Endothelial cell of umbilical vein (primary cell): ENCODE data around the gene HOXD3. TPM values are rescaled to one million over a fixed set of nuclear protein-coding genes. Genes with fewer than 3 reads are reported as not detected.

Source experiments
- BruUV-seq: library from RNA; stranded (reverse); fragments of 400-500 nt; replicated peaks from 2 replicates; lab custom pipeline; 2021; lab: Mats Ljungman, UMichigan
- CTCF ChIA-PET: fragments of 300-600, 350-600 bp; sonication (Branson Sonifier 250); formaldehyde crosslinking; loops from one replicate; lab custom pipeline; 2021; ENCODE audit warnings: antibody characterized with exemption, inconsistent platforms; lab: Charles Lee
- POLR2A ChIA-PET: fragments of 300-600, 350-600 bp; sonication (Branson Sonifier 250); formaldehyde crosslinking; loops from one replicate; lab custom pipeline; 2021; ENCODE audit warnings: antibody characterized with exemption, inconsistent platforms; lab: Charles Lee
- DNase-seq: peaks from one replicate; pipeline ENCODE4 v3.0.0-alpha.2; 2011; ENCODE audit warnings: low read depth, low spot score
- FAIRE-seq: peaks from 2 replicates; lab custom pipeline; 2011; peaks lifted over from hg19 to GRCh38; lab: Jason Lieb, UNC
- H2AFZ ChIP-seq: 2 replicates; pipeline ENCODE4 v1.6.0; 2012; ENCODE audit warnings: low read depth, low read length, control low read depth, inconsistent platforms
- H3K27ac ChIP-seq: 2 replicates; pipeline ENCODE4 v1.5.1; 2011; ENCODE audit warnings: low read depth, mild to moderate bottlenecking, control low read depth, low read length, moderate library complexity; ENCODE audit not compliant: insufficient read depth
- H3K27me3 ChIP-seq, 2 experiments: 2 replicates each; pipeline versions ENCODE4 v1.6.0 to v1.6.1; 2011; ENCODE audit warnings: low read length in 2 of 2, mixed read lengths in 1 of 2; ENCODE audit not compliant: control insufficient read depth in 2 of 2, insufficient read depth in 2 of 2
- H3K36me3 ChIP-seq, 2 experiments: 2 replicates in 1 of 2; 3 replicates in 1 of 2; pipeline ENCODE4 v1.5.1; 2011; ENCODE audit warnings: low read length in 2 of 2, mild to moderate bottlenecking in 1 of 2, moderate library complexity in 1 of 2; ENCODE audit not compliant: control insufficient read depth in 2 of 2, insufficient read depth in 2 of 2; ENCODE audit errors: extremely low read depth in 1 of 2
- H3K4me1 ChIP-seq: 3 replicates; pipeline ENCODE4 v1.5.1; 2011; ENCODE audit warnings: mild to moderate bottlenecking, low read length; ENCODE audit not compliant: control insufficient read depth, insufficient read depth; ENCODE audit errors: extremely low read depth
- H3K4me2 ChIP-seq: 2 replicates; pipeline ENCODE4 v1.6.1; 2011; ENCODE audit warnings: low read length, control low read depth, mixed read lengths; ENCODE audit not compliant: insufficient read depth
- H3K4me3 ChIP-seq, 3 experiments: fragments of 200-600 bp in 1 of 3; sonication (generic), shearing (Covaris generic) in 1 of 3; replicated peaks in 1 of 3; 2 replicates each; pipeline ENCODE4 v1.5.1; 2011 to 2016; ENCODE audit warnings: control low read depth in 3 of 3, low read length in 3 of 3, mild to moderate bottlenecking in 2 of 3, inconsistent platforms in 1 of 3, low read depth in 1 of 3, moderate library complexity in 1 of 3; ENCODE audit not compliant: insufficient read depth in 1 of 3
- H3K79me2 ChIP-seq: 2 replicates; pipeline ENCODE4 v1.6.0; 2012; ENCODE audit warnings: low read length, inconsistent platforms; ENCODE audit not compliant: control insufficient read depth, insufficient read depth
- H3K9ac ChIP-seq: replicated peaks from 2 replicates; pipeline ENCODE3; 2011; ENCODE audit warnings: low read length, control low read depth; ENCODE audit not compliant: insufficient read depth; ENCODE audit errors: extremely low read depth
- H3K9me1 ChIP-seq: replicated peaks from 3 replicates; pipeline ENCODE4 v1.6.0; 2011; ENCODE audit warnings: mild to moderate bottlenecking, low read length; ENCODE audit not compliant: control insufficient read depth, insufficient read depth; ENCODE audit errors: extremely low read depth
- H3K9me3 ChIP-seq: replicated peaks from 2 replicates; pipeline ENCODE4 v1.5.1; 2012; ENCODE audit warnings: low read length, inconsistent platforms; ENCODE audit not compliant: control insufficient read depth, insufficient read depth
- H4K20me1 ChIP-seq: replicated peaks from 2 replicates; pipeline ENCODE3; 2011; ENCODE audit warnings: mild to moderate bottlenecking, low read length; ENCODE audit not compliant: control insufficient read depth, insufficient read depth; ENCODE audit errors: extremely low read depth
- EZH2 ChIP-seq: IDR thresholded peaks from 2 replicates; pipeline ENCODE4 v1.6.1; 2012; ENCODE audit warnings: borderline replicate concordance, low read depth, mild to moderate bottlenecking, moderate library complexity, low read length, inconsistent platforms; ENCODE audit not compliant: severe bottlenecking
- FOS ChIP-seq: IDR thresholded peaks from 2 replicates; pipeline ENCODE4 v1.6.1; 2011; ENCODE audit warnings: mild to moderate bottlenecking, low read length, moderate library complexity, borderline replicate concordance; ENCODE audit not compliant: insufficient read depth
- GATA2 ChIP-seq: IDR thresholded peaks from 2 replicates; pipeline ENCODE4 v1.7.0; 2011; ENCODE audit warnings: low read depth, mild to moderate bottlenecking, moderate library complexity, mixed read lengths, low read length; ENCODE audit not compliant: insufficient read length, insufficient read depth
- JUN ChIP-seq: IDR thresholded peaks from 2 replicates; pipeline ENCODE4 v1.6.1; 2011; ENCODE audit warnings: borderline replicate concordance, low read depth; ENCODE audit not compliant: insufficient read length, insufficient read depth
- MYC ChIP-seq: IDR thresholded peaks from one replicate; pipeline ENCODE4 v1.6.1; 2011; ENCODE audit warnings: mild to moderate bottlenecking, low read depth, low read length
- POLR2A ChIP-seq: IDR thresholded peaks from 2 replicates; pipeline ENCODE4 v1.6.1; 2012; ENCODE audit warnings: low read depth, mild to moderate bottlenecking, control low read depth, low read length
- POLR2AphosphoS5 ChIP-seq: IDR thresholded peaks from 2 replicates; pipeline ENCODE4 v1.6.1; 2012; ENCODE audit warnings: low read depth, mild to moderate bottlenecking, control low read depth, low read length, moderate library complexity; ENCODE audit not compliant: insufficient read depth
- dilution Hi-C: fragments of 300-500 bp; cut with MboI; formaldehyde crosslinking; loops from one replicate; pipeline ENCODE4 v1.15.0; 2019; ENCODE audit warnings: low sequenced_read_pairs; ENCODE audit not compliant: extremely low pct_ligation_motif_present
- intact Hi-C: fragments of 100-400 bp; cut with micrococcal nuclease; formaldehyde crosslinking; loops from one replicate; pipeline ENCODE4 v1.10.0; 2022
- polyA plus RNA-seq, 4 experiments: library from polyadenylated mRNA; depleted of rRNA in 3 of 4; stranded (reverse) in 3 of 4; unstranded in 1 of 4; fragments of >200 nt; gene quantifications; 2 replicates each; pipeline versions ENCODE4 v1.2.1 to v1.2.3, GENCODE V29; 2011 to 2012; ENCODE audit warnings: missing spikeins in 1 of 4
- total RNA-seq: library from RNA; stranded (reverse); gene quantifications from 2 replicates; pipeline ENCODE4 v1.2.3, GENCODE V29; 2021
- TF ChIP-seq, protein P1 (sequence below), 2 donors: IDR thresholded peaks; 1 replicate in 1 of 2; 2 replicates in 1 of 2; pipeline ENCODE4 v1.5.1; 2011; ENCODE audit warnings: low read length in 2 of 2, mild to moderate bottlenecking in 2 of 2, moderate library complexity in 2 of 2, control low read depth in 1 of 2, inconsistent platforms in 1 of 2, low read depth in 1 of 2; ENCODE audit not compliant: insufficient read depth in 1 of 2; ENCODE audit errors: extremely low read depth in 1 of 2
- TF ChIP-seq, protein P2 (sequence below): IDR thresholded peaks from 2 replicates; pipeline ENCODE4 v1.6.1; 2011; ENCODE audit not compliant: insufficient read depth, insufficient read length

The HOXD3 gene
- total and polyA plus RNA-seq, 2 donors (not counting 3 experiments of a cell fraction or from before 2014, with no cell fraction given), result 2.9 to 20.9 TPM

GRCh38 chr2:176172895-176173566, 15.9 kb downstream of the HOXD3 start:
- Histone ChIP-seq H3K4me1 (peaks cover 12% of the 10 kb centered on the region), H3K79me2 (no peaks in the 10 kb centered on the region), H4K20me1 (no peaks in the 10 kb centered on the region), H3K27ac (no peak overlapping the region), H3K9me1 (no peaks in the 10 kb centered on the region), H2AFZ (no peak overlapping the region), H3K9ac (no peak overlapping the region), H3K36me3 (no peaks in the 10 kb centered on the region), H3K27me3 (no peaks in the 10 kb centered on the region), H3K4me3 (no peak overlapping the region), H3K4me2 (peak overlapping the region; percentile 25), H3K9me3 (no peaks in the 10 kb centered on the region)
- dilution Hi-C loops (no loop called here), intact Hi-C loops (no loop called here)
- TF ChIP-seq GATA2, result no peak
- no peak for TF ChIP-seq FOS
- TF ChIP-seq JUN, result no peak
- TF ChIP-seq, protein P1, sequence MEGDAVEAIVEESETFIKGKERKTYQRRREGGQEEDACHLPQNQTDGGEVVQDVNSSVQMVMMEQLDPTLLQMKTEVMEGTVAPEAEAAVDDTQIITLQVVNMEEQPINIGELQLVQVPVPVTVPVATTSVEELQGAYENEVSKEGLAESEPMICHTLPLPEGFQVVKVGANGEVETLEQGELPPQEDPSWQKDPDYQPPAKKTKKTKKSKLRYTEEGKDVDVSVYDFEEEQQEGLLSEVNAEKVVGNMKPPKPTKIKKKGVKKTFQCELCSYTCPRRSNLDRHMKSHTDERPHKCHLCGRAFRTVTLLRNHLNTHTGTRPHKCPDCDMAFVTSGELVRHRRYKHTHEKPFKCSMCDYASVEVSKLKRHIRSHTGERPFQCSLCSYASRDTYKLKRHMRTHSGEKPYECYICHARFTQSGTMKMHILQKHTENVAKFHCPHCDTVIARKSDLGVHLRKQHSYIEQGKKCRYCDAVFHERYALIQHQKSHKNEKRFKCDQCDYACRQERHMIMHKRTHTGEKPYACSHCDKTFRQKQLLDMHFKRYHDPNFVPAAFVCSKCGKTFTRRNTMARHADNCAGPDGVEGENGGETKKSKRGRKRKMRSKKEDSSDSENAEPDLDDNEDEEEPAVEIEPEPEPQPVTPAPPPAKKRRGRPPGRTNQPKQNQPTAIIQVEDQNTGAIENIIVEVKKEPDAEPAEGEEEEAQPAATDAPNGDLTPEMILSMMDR (IDR thresholded peaks at IDR 0.05; ENCODE audit: extremely low read depth in 1 of 2, insufficient read depth in 1 of 2, low read depth in 1 of 2, low read length in 2 of 2), result no peak
- TF ChIP-seq MYC, result no peak
- no peak for TF ChIP-seq EZH2
- TF ChIP-seq POLR2A, result no peak
- TF ChIP-seq, protein P2, sequence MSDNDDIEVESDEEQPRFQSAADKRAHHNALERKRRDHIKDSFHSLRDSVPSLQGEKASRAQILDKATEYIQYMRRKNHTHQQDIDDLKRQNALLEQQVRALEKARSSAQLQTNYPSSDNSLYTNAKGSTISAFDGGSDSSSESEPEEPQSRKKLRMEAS, result no peak
- TF ChIP-seq POLR2AphosphoS5, result no peak
- FAIRE-seq (no peak), DNase-seq (no peak)
- ChIA-PET CTCF (interaction anchor here (3.5 kb wide), 1 partner anchor 282 kb away, joined by 20 read pairs; no protein-coding TSS in a partner anchor), POLR2A (no interaction called here)
- BruUV-seq, result no TSS peak
